ENCODE results near the gene LYSMD1.

The LYSMD1 gene

GRCh38 chr1:151135433-151136385 is 30.0 kb downstream of the LYSMD1 start:
- no peak for DNase-seq (ENCODE audit: low spot score)

- DNase-seq (ENCODE audit: low spot score): no peak
Observed at GRCh38 chr1:151134991-151135390, 30.7 kb downstream of the LYSMD1 start.

- no peak for DNase-seq (ENCODE audit: low spot score)
Observed at GRCh38 chr1:151134396-151134795, 31.3 kb downstream of the LYSMD1 start.

- no peak for DNase-seq (ENCODE audit: low spot score)
Observed at GRCh38 chr1:151133018-151133806, 32.5 kb downstream of the LYSMD1 start.

- DNase-seq (ENCODE audit: low spot score): no peak
Observed at GRCh38 chr1:151132335-151133017, 33.2 kb downstream of the LYSMD1 start.

- DNase-seq (ENCODE audit: low spot score): no peak
Observed at GRCh38 chr1:151131701-151132334, 33.9 kb downstream of the LYSMD1 start.

GRCh38 chr1:151130987-151131586 is 34.6 kb downstream of the LYSMD1 start:
- DNase-seq (ENCODE audit: low spot score): peak; percentile 55

GRCh38 chr1:151128800-151129199 is 36.9 kb downstream of the LYSMD1 start:
- no peak for DNase-seq (ENCODE audit: low spot score)

- DNase-seq (ENCODE audit: low spot score): no peak
Observed at GRCh38 chr1:151124763-151125403, 40.8 kb downstream of the LYSMD1 start.

- no peak for DNase-seq (ENCODE audit: low spot score)
Observed at GRCh38 chr1:151113877-151114276, 51.8 kb downstream of the LYSMD1 start.
